HG03378 (cell line): ENCODE measurements around the gene CHPF2.

Experiments used
- ATAC-seq: cut with Tn5 transposase; IDR thresholded peaks from one replicate; pipeline ENCODE4 v1.9.1; 2021; ENCODE audit warnings: mild to moderate bottlenecking, moderate library complexity; ENCODE audit not compliant: unreplicated experiment

CHPF2 gene

GRCh38 chr7:151260471-151260870 is 28.2 kb downstream of the CHPF2 start:
- ATAC-seq = no peak

DNA sequence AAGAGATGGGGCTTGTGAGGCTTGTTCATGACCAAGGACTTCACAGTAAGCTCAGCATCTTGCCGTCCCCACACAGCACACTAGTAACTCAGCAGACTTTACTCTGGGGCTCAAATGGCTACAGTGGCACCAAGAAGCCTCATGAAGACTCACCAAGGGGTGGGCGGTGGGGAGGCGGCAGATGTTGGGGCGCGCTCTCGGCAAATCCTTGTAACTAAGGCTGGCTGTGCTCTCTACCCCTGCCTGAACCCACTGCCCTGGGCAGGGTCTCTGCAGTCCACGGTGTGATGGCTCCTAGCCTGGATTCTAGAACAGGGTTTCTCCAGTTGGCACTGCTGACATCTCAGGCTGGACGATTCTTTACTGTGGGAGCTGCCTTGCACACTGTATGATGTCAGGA is 28.6 kb downstream of the CHPF2 start:
- ATAC-seq = no peak

DNA sequence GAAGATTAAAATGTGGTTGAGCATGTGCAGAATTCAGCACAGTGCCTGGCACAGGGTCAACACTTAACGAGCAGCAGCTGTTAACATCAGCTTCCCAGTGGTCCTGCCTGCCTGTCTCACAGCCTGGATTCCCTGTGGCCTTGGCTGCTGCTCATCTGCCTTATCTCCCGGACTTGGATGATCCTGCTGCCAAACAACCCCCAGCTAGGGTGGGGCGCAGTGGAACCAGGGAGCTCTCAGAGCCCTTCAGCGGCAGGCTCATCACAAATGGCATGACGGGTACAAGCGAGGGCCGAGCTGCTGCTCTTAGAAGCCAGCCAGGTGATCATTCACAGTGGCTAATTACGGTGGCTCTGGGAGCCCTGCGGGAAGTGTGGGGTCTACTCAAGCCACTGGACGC is 29.2 kb downstream of the CHPF2 start:
- no peak for ATAC-seq

DNA sequence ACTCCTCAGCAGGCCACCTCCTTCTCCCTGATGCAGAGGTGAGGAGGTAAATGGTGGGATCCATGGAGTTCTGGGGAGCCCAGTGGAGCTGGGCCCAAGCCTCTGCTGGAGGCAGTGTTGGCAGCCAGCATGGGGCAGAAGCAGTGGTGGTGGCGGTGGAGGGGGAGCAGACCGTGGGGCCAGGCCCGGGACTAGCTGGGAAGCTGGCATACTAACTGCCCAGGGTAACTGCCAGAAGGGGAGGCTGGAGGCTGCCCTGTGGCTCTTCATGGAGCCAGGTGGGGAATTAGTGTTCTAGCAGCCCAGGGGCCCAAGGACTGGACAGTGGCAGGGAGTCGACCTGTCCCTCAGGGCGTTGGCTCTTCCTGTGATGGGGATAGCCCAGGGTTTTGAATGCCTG is 32.3 kb downstream of the CHPF2 start:
- ATAC-seq = no peak

GRCh38 chr7:151265351-151265931 is 33.2 kb downstream of the CHPF2 start:
- no peak for ATAC-seq

DNA sequence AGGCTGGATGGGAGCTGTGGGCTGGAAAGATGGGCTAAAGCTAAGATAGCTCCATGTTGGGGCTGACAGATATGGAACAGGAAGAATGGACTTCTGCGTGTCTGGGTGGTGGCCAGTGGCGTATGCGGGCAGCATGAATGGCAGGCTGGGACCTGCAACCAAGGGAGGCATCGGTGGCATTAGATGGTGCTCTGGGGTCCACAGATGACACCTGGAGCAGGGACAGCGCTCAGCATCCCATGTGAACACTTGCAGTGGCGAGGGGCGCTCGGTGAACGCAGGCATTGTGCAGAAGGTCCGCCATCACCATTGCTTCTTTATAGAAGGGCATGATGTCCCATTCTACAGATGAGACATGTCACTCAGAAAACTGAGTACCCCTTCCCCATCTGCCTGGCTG is 37.2 kb downstream of the CHPF2 start:
- no peak for ATAC-seq

GRCh38 chr7:151271699-151272355 is 39.5 kb downstream of the CHPF2 start:
- ATAC-seq = no peak

GRCh38 chr7:151272405-151272804 is 40.1 kb downstream of the CHPF2 start:
- ATAC-seq = no peak

DNA sequence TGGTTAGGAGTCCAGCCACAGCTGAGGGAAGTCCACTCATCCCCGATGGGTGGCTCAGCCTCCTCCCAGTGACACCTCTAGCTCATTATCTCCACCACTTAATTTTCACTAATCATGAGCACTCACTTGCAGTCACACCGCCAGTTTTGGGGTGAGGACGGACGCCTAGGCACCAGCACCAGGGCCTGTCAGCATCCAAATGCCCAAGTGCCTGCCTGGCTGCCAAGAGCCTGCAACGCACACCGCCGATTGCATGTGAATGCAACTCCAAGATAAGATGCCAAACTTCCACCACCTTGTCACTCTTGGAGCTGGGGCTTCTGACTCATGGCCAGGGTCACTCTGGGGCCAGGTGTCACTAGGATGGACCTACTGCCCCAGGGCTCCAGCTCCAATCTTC is 40.6 kb downstream of the CHPF2 start:
- ATAC-seq = no peak

- no peak for ATAC-seq
Measured at GRCh38 chr7:151273651-151274390, 41.5 kb downstream of the CHPF2 start.

GRCh38 chr7:151274396-151274795 is 42.1 kb downstream of the CHPF2 start:
- ATAC-seq = no peak

- ATAC-seq = no peak
Measured at GRCh38 chr7:151274936-151275812, 42.9 kb downstream of the CHPF2 start.

GRCh38 chr7:151275813-151276577 is 43.7 kb downstream of the CHPF2 start:
- ATAC-seq = no peak

- ATAC-seq = no peak
Measured at GRCh38 chr7:151276666-151277590, 44.6 kb downstream of the CHPF2 start.

DNA sequence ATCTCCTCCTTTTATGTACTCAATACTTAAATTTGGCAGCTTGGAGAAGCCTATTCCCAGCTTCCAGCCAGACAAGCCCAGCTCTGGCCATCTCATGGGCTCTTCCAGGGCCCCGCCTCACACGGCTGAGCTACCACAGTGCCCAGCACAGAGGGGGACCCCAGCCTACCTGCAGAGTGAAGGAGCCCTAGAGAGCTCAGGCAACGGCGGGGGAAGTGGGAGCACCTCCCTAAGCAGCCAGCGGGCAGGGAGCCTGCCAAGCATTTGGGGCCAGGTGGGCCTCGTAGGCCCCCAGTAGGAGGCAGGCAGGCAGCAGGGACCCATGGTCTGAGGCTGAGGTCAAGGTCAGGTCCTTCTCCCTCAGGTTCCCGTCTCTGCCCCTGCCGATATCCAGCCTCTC is 45.3 kb downstream of the CHPF2 start:
- ATAC-seq = no peak

DNA sequence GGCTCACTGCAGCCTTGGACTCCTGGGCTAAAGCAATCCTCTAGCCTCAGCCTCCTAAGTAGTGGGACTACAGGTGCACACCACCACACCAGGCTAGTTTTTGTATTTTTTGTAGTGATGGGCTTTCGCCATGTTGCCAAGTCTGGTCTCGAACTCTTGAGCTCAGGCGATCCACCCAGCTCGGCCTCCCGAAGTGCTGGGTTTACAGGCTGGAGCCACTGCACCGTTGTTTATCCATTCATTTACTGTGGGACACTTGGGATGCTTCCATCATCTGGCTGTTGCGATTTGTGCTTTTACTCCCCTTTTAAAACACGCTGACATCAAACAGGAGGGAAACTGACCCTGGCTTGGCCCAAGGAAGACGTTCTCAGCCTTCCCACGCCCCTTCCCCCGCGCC is 46.7 kb downstream of the CHPF2 start:
- no peak for ATAC-seq

DNA sequence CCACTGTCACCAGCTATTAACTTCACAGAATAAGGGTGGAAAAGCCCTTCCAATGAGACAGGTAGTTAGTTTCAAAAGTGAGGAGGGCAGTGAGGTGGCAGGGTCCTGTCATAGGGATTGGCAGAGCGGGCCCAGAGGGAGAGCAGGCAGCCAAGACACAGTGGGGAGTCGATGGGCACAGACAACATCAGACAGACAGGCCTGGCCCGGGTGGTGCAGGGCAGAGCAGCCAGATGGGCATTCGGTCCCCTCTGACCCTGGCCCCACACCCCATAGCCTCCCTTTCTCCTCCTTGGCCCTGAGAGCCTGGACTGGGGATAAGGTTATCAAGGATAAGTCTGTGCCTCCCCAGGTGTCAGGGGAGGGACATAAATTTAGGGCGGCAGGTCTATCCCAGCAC is 47.6 kb downstream of the CHPF2 start:
- no peak for ATAC-seq

DNA sequence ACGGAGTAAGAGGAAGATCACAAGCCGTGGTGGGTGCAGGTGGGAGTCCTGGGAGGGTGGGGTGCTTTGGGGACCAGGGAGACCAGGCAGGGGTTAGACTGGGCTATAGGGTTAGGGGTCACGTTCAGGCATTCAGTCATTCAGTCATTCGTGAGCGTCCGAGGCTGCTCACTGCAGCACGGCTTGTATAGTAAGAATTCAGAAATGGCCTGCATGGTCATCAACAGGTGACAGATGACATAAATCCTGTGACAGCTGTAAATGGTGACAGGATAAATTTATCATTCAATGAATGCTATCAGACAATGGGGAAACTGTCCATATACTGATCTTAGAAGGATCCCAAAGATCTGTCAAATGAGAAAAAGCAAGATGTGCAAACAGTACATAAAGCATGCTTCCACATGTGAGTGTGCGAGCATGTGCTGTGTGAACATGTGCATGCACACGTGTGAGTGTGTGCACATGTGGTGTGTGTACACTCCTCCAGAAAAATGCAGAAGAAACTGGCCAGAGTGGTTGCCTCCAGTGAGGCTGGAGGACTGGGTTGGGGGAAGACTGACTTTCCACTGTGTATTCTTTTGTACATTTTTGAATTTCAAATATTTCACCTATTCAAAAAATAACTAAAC is 48.2 kb downstream of the CHPF2 start:
- no peak for ATAC-seq

GRCh38 chr7:151281686-151282085 is 49.4 kb downstream of the CHPF2 start:
- ATAC-seq = no peak
